UCSD-AML1 (cell line): ENCODE results near the gene PDGFC.

ENCODE experiments used
- DNase-seq: peaks from one replicate; lab custom pipeline; 2025; ENCODE audit not compliant: unreplicated experiment; lab: John Stamatoyannopoulos, UW

The PDGFC gene

GRCh38 chr4:156837625-156838345, 133.8 kb downstream of the PDGFC start:
- no peak for DNase-seq

GRCh38 chr4:156832886-156833285, 138.7 kb downstream of the PDGFC start:
- no peak for DNase-seq

- no peak for DNase-seq
These were observed 141.2 kb downstream of the PDGFC start for GRCh38 chr4:156830351-156830750.

- DNase-seq: no peak
These were observed 142.3 kb downstream of the PDGFC start for GRCh38 chr4:156829201-156829873.

- DNase-seq: no peak
These were observed 144.1 kb downstream of the PDGFC start for GRCh38 chr4:156827519-156827918.

- DNase-seq: no peak
These were observed 146.5 kb downstream of the PDGFC start for GRCh38 chr4:156825074-156825473.

- no peak for DNase-seq
These were observed 147.0 kb downstream of the PDGFC start for GRCh38 chr4:156824451-156825060.

GRCh38 chr4:156820931-156821330, 150.7 kb downstream of the PDGFC start:
- DNase-seq: no peak

GRCh38 chr4:156816360-156816755, 155.2 kb downstream of the PDGFC start:
- DNase-seq: no peak

GRCh38 chr4:156815717-156816359, 155.8 kb downstream of the PDGFC start:
- DNase-seq: no peak

GRCh38 chr4:156811963-156812362, 159.6 kb downstream of the PDGFC start:
- no peak for DNase-seq

- no peak for DNase-seq
These were observed 160.3 kb downstream of the PDGFC start for GRCh38 chr4:156811286-156811685.

- DNase-seq: no peak
These were observed 165.9 kb downstream of the PDGFC start for GRCh38 chr4:156805696-156806095.

- DNase-seq: no peak
These were observed 168.5 kb downstream of the PDGFC start for GRCh38 chr4:156803056-156803455.

- DNase-seq: no peak
These were observed 171.1 kb downstream of the PDGFC start for GRCh38 chr4:156800463-156800862.

- DNase-seq: no peak
These were observed 172.4 kb downstream of the PDGFC start for GRCh38 chr4:156799121-156799589.

GRCh38 chr4:156798438-156798837, 173.2 kb downstream of the PDGFC start:
- DNase-seq: no peak

- no peak for DNase-seq
These were observed 174.4 kb downstream of the PDGFC start for GRCh38 chr4:156797206-156797605.

GRCh38 chr4:156795727-156796126, 175.9 kb downstream of the PDGFC start:
- DNase-seq: no peak

- no peak for DNase-seq
These were observed 176.7 kb downstream of the PDGFC start for GRCh38 chr4:156794863-156795262.

GRCh38 chr4:156792462-156793085, 179.0 kb downstream of the PDGFC start:
- DNase-seq: no peak
